Measurements from ENCODE around the gene SLCO3A1.

DNA sequence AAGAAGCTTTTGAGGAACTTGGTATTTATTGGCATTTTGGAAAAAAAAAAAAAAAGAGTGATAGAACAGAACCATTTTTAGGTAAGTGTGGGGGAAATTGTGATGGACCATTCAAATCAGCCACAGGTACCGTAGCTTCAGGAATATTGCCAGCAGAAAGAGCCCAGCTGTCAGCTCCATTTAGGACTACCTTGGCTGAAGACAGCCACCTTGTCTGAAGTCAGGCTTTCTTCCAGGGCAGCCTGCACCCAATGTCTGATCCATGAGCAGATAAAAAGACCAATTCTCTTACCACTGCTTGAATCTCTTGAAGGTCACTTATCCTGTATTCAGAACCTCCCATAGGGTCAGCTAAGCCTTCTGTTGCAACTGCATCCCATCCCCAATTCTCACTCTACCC lies 37.6 kb downstream of the SLCO3A1 start:
- TF ChIP-seq POLR2A (IDR thresholded peaks at IDR 0.05; ENCODE audit: low read length), result no peak
- no peak for TF ChIP-seq GATA1 (IDR thresholded peaks at IDR 0.05; ENCODE audit: low read depth, low read length)

Data from erythroblast (primary cell).